GM19023 (cell line): Measurements from ENCODE around the gene WNK2.

Experiments
- ATAC-seq: cut with Tn5 transposase; IDR thresholded peaks from one replicate; pipeline ENCODE4 v1.9.1; 2021; ENCODE audit warnings: mild to moderate bottlenecking, moderate library complexity; ENCODE audit not compliant: unreplicated experiment

The WNK2 gene

GRCh38 chr9:93161786-93162562, 22.0 kb upstream of the WNK2 start:
- no peak for ATAC-seq

GRCh38 chr9:93164085-93164484, 19.9 kb upstream of the WNK2 start:
- no peak for ATAC-seq

- no peak for ATAC-seq
Measured at GRCh38 chr9:93166699-93167098, 17.2 kb upstream of the WNK2 start.

GRCh38 chr9:93167185-93167584, 16.8 kb upstream of the WNK2 start:
- no peak for ATAC-seq

- ATAC-seq: no peak
Measured at GRCh38 chr9:93167838-93168237, 16.1 kb upstream of the WNK2 start.

GRCh38 chr9:93168581-93168980, 15.4 kb upstream of the WNK2 start:
- no peak for ATAC-seq

- no peak for ATAC-seq
Measured at GRCh38 chr9:93169444-93169843, 14.5 kb upstream of the WNK2 start.

- no peak for ATAC-seq
Measured at GRCh38 chr9:93170571-93170970, 13.4 kb upstream of the WNK2 start.

- no peak for ATAC-seq
Measured at GRCh38 chr9:93171261-93171990, 12.5 kb upstream of the WNK2 start.

- no peak for ATAC-seq
Measured at GRCh38 chr9:93172666-93173364, 11.1 kb upstream of the WNK2 start.

- ATAC-seq: no peak
Measured at GRCh38 chr9:93173365-93174051, 10.4 kb upstream of the WNK2 start.

- no peak for ATAC-seq
Measured at GRCh38 chr9:93174976-93175375, 9.0 kb upstream of the WNK2 start.

- no peak for ATAC-seq
Measured at GRCh38 chr9:93177676-93178075, 6.3 kb upstream of the WNK2 start.

GRCh38 chr9:93178851-93179786, 4.8 kb upstream of the WNK2 start:
- no peak for ATAC-seq

- no peak for ATAC-seq
Measured at GRCh38 chr9:93180938-93181337, 3.0 kb upstream of the WNK2 start.

GRCh38 chr9:93181672-93182435, 2.1 kb upstream of the WNK2 start:
- no peak for ATAC-seq

GRCh38 chr9:93182572-93182971, 1.4 kb upstream of the WNK2 start:
- ATAC-seq: no peak

GRCh38 chr9:93183131-93183662, 742 bp upstream of the WNK2 start:
- ATAC-seq: no peak
